Gastroesophageal sphincter (tissue), 4 donors: ENCODE data around the gene MAST1. TPM values are rescaled to one million over a fixed set of nuclear protein-coding genes. Genes with fewer than 3 reads are reported as not detected.
"Not testable (repeated sequence)": the region's sequence is repeated elsewhere in the genome, so short reads cannot be mapped to it uniquely, and the experiment has no call there.

ENCODE experiments used
- ATAC-seq: fragments of 150-250 bp; one replicate; pipeline ENCODE4 v1.9.1; 2016; ENCODE audit warnings: mild to moderate bottlenecking, moderate library complexity
- H3K27ac ChIP-seq, 4 donors: fragments of 200-600 bp; sonication (generic) in 3 of 4; 1 replicate in 3 of 4; 2 replicates in 1 of 4; pipeline ENCODE4 v1.5.1; 2016 to 2019
- H3K27me3 ChIP-seq: fragments of 200-600 bp; sonication (generic); one replicate; pipeline ENCODE4 v1.5.1; 2019
- H3K36me3 ChIP-seq, 2 donors: fragments of 200-600 bp; sonication (generic); one replicate each; pipeline ENCODE4 v1.5.1; 2019; ENCODE audit warnings: control low read depth in 1 of 2
- H3K4me1 ChIP-seq, 3 donors: fragments of 200-600 bp; sonication (generic); 1 replicate in 2 of 3; 2 replicates in 1 of 3; pipeline ENCODE4 v1.5.1; 2016 to 2019; ENCODE audit warnings: control low read depth in 2 of 3
- H3K4me3 ChIP-seq, 2 donors: fragments of 200-600 bp; sonication (generic); one replicate each; pipeline ENCODE4 v1.5.1; 2019; ENCODE audit warnings: mild to moderate bottlenecking in 1 of 2, moderate library complexity in 1 of 2
- H3K9me3 ChIP-seq, 3 donors: fragments of 200-600 bp; sonication (generic); one replicate each; pipeline ENCODE4 v1.5.1; 2017 to 2019; ENCODE audit warnings: control low read depth in 2 of 3
- CTCF ChIP-seq, 4 experiments: fragments of 200-600 bp in 2 of 4; fragments of 450-650 bp in 2 of 4; sonication (generic) in 1 of 4; IDR thresholded peaks; one replicate each; pipeline ENCODE4 v1.5.1; 2017 to 2019; ENCODE audit warnings: antibody characterized with exemption in 4 of 4, mild to moderate bottlenecking in 2 of 4, moderate library complexity in 2 of 4
- EP300 ChIP-seq: sonication (generic); formaldehyde crosslinking; IDR thresholded peaks from one replicate; pipeline ENCODE4 v1.6.1; 2017; ENCODE audit warnings: antibody characterized with exemption, mild to moderate bottlenecking
- POLR2A ChIP-seq, 2 donors: fragments of 450-650 bp; IDR thresholded peaks; one replicate each; pipeline ENCODE4 v1.6.1; 2017; ENCODE audit warnings: antibody characterized with exemption in 2 of 2, mild to moderate bottlenecking in 2 of 2, moderate library complexity in 1 of 2
- POLR2AphosphoS5 ChIP-seq: sonication (generic); formaldehyde crosslinking; IDR thresholded peaks from one replicate; pipeline ENCODE4 v1.6.1; 2017; ENCODE audit warnings: antibody characterized with exemption
- WGBS, 2 donors: methylation state at CpG; one replicate each; pipeline ENCODE4 v1.1.5; 2018; ENCODE audit warnings: low coverage in 1 of 2; 5-methylcytosine and 5-hydroxymethylcytosine counted together
- total RNA-seq, 4 donors: library from RNA; depleted of rRNA; stranded (reverse); fragments of >200 nt; gene quantifications; one replicate each; pipeline ENCODE4 v1.1.0, GENCODE V29; 2016

Gene MAST1
- total RNA-seq, 4 donors from 2014 or later = 0.15 to 1.5 TPM; not detected in 2

- H3K4me1 ChIP-seq = peaks cover 0 to 54% (median 16%) of the 10 kb centered on the region in 3 donors
- TF ChIP-seq EP300 = no peak
- TF ChIP-seq CTCF (IDR thresholded peaks at IDR 0.05) = peak in 3 of 4 experiments; percentile 97 to 99 (median 97)
- peak; percentile 53 for TF ChIP-seq POLR2AphosphoS5
- H3K9me3 ChIP-seq = no peaks in the 10 kb centered on the region
- 0 to 7% methylated on average over 3 to 7 of the region's 18 CpGs for WGBS, 2 donors
- ATAC-seq = peak; percentile 17
- peaks cover 0 to 40% of the 10 kb centered on the region in 2 donors for H3K36me3 ChIP-seq
- no peak overlapping the region for H3K4me3 ChIP-seq
- peak overlapping the region in 3 of 4 donors; percentile 53 to 100 (median 65) for H3K27ac ChIP-seq
- H3K27me3 ChIP-seq = no peaks in the 10 kb centered on the region
Measured at GRCh38 chr19:12796146-12797071, 41.9 kb upstream of the MAST1 start.

- Histone ChIP-seq H3K4me3 (no peak overlapping the region), H3K27me3 (no peaks in the 10 kb centered on the region), H3K36me3 (peaks cover 0 to 40% of the 10 kb centered on the region in 2 donors), H3K9me3 (no peaks in the 10 kb centered on the region), H3K4me1 (peaks cover 0 to 61% (median 16%) of the 10 kb centered on the region in 3 donors), H3K27ac (peak overlapping the region in 3 of 4 donors; percentile 40 to 100 (median 65))
- 81 to 90% methylated on average over 4 to 6 of the region's 6 CpGs for WGBS, 2 donors
- ATAC-seq = no peak
- TF ChIP-seq CTCF (IDR thresholded peaks at IDR 0.05) = no peak
- TF ChIP-seq EP300 = no peak
- no peak for TF ChIP-seq POLR2A (IDR thresholded peaks at IDR 0.05)
- TF ChIP-seq POLR2AphosphoS5 = no peak
Measured at GRCh38 chr19:12797141-12797587, 41.2 kb upstream of the MAST1 start.

GRCh38 chr19:12797607-12798006 is 40.7 kb upstream of the MAST1 start:
- not testable (repeated sequence) for ATAC-seq, H3K27me3 ChIP-seq, H3K27ac ChIP-seq, H3K9me3 ChIP-seq, H3K4me3 ChIP-seq
- H3K36me3 ChIP-seq = peaks cover 0 to 40% of the 10 kb centered on the region in 2 donors
- 94% methylated on average over 3 to 6 of the region's 7 CpGs for WGBS, 2 donors
- peaks cover 0 to 66% (median 20%) of the 10 kb centered on the region in 3 donors for H3K4me1 ChIP-seq

GRCh38 chr19:12799742-12800465 is 38.4 kb upstream of the MAST1 start:
- Histone ChIP-seq H3K9me3 (no peaks in the 10 kb centered on the region), H3K27me3 (no peaks in the 10 kb centered on the region), H3K4me3 (peak overlapping the region in 1 of 2 donors; percentile 88), H3K4me1 (peaks cover 0 to 55% (median 19%) of the 10 kb centered on the region in 3 donors), H3K27ac (peak overlapping the region in 2 of 4 donors; percentile 86), H3K36me3 (peaks cover 0 to 40% of the 10 kb centered on the region in 2 donors)
- no peak for ATAC-seq
- WGBS, 2 donors = 75 to 91% methylated on average over 4 to 7 of the region's 18 CpGs
- TF ChIP-seq EP300 (no peak), POLR2A (IDR thresholded peaks at IDR 0.05) (no peak), POLR2AphosphoS5 (no peak), CTCF (IDR thresholded peaks at IDR 0.05) (no peak)

- peaks cover 0 to 40% of the 10 kb centered on the region in 2 donors for H3K36me3 ChIP-seq
- no peaks in the 10 kb centered on the region for H3K27me3 ChIP-seq
- no peak for ATAC-seq
- WGBS, 2 donors = no CpG with 5 or more reads among the region's 1 CpG
- peaks cover 0 to 50% (median 19%) of the 10 kb centered on the region in 3 donors for H3K4me1 ChIP-seq
- peak overlapping the region in 3 of 4 donors; percentile 86 to 89 (median 86) for H3K27ac ChIP-seq
- H3K9me3 ChIP-seq = no peaks in the 10 kb centered on the region
- TF ChIP-seq POLR2AphosphoS5 (no peak), POLR2A (IDR thresholded peaks at IDR 0.05) (no peak), EP300 (no peak), CTCF (IDR thresholded peaks at IDR 0.05) (no peak)
- H3K4me3 ChIP-seq = peak overlapping the region in 1 of 2 donors; percentile 88
Measured at GRCh38 chr19:12800466-12800770, 37.9 kb upstream of the MAST1 start.
